Measurements from ENCODE around the gene DUSP15. TPM values are rescaled to one million over a fixed set of nuclear protein-coding genes. Genes with fewer than 3 reads are reported as not detected.

The DUSP15 gene
- total RNA-seq, 1 donor from 2014 or later: 0.64 TPM

GRCh38 chr20:31896049-31896448 is 25.7 kb upstream of the DUSP15 start:
- DNase-seq (ENCODE audit: extremely low read depth, low read depth, low spot score): no peak

GRCh38 chr20:31894980-31895675 is 24.8 kb upstream of the DUSP15 start:
- DNase-seq (ENCODE audit: extremely low read depth, low read depth, low spot score): peak; percentile 12

GRCh38 chr20:31890646-31891045 is 20.3 kb upstream of the DUSP15 start:
- DNase-seq (ENCODE audit: extremely low read depth, low read depth, low spot score): no peak

GRCh38 chr20:31883829-31884228 is 13.5 kb upstream of the DUSP15 start:
- DNase-seq (ENCODE audit: extremely low read depth, low read depth, low spot score): no peak

- no peak for DNase-seq (ENCODE audit: extremely low read depth, low read depth, low spot score)
Measured at GRCh38 chr20:31881945-31882344, 11.6 kb upstream of the DUSP15 start.

- peak; percentile 79 for DNase-seq (ENCODE audit: extremely low read depth, low read depth, low spot score)
Measured at GRCh38 chr20:31879143-31879987, 9.0 kb upstream of the DUSP15 start.

GRCh38 chr20:31877684-31878083 is 7.4 kb upstream of the DUSP15 start:
- DNase-seq (ENCODE audit: extremely low read depth, low read depth, low spot score): no peak

- no peak for DNase-seq (ENCODE audit: extremely low read depth, low read depth, low spot score)
Measured at GRCh38 chr20:31875671-31876070, 5.3 kb upstream of the DUSP15 start.

- no peak for DNase-seq (ENCODE audit: extremely low read depth, low read depth, low spot score)
Measured at GRCh38 chr20:31872406-31872805, 2.1 kb upstream of the DUSP15 start.

GRCh38 chr20:31871618-31871954 is 1.3 kb upstream of the DUSP15 start:
- DNase-seq (ENCODE audit: extremely low read depth, low read depth, low spot score): no peak

- no peak for DNase-seq (ENCODE audit: extremely low read depth, low read depth, low spot score)
Measured at GRCh38 chr20:31870726-31871617, 645 bp upstream of the DUSP15 start.

GRCh38 chr20:31869673-31869941 is 720 bp downstream of the DUSP15 start:
- DNase-seq (ENCODE audit: extremely low read depth, low read depth, low spot score): no peak

GRCh38 chr20:31868853-31869672 is 1.3 kb downstream of the DUSP15 start:
- no peak for DNase-seq (ENCODE audit: extremely low read depth, low read depth, low spot score)

GRCh38 chr20:31866221-31866620 is 4.1 kb downstream of the DUSP15 start:
- DNase-seq (ENCODE audit: extremely low read depth, low read depth, low spot score): no peak

- DNase-seq (ENCODE audit: extremely low read depth, low read depth, low spot score): no peak
Measured at GRCh38 chr20:31864521-31865400, 5.6 kb downstream of the DUSP15 start.

GRCh38 chr20:31863296-31864085 is 6.8 kb downstream of the DUSP15 start:
- no peak for DNase-seq (ENCODE audit: extremely low read depth, low read depth, low spot score)

- no peak for DNase-seq (ENCODE audit: extremely low read depth, low read depth, low spot score)
Measured at GRCh38 chr20:31862506-31862905, 7.8 kb downstream of the DUSP15 start.

- DNase-seq (ENCODE audit: extremely low read depth, low read depth, low spot score): no peak
Measured at GRCh38 chr20:31862157-31862470, 8.2 kb downstream of the DUSP15 start.

Measured in glomerular endothelial cell (primary cell).